CD14-positive monocyte (primary cell): ENCODE data around the gene FLRT3. TPM values are rescaled to one million over a fixed set of nuclear protein-coding genes. Genes with fewer than 3 reads are reported as not detected.

Experiments used
- DNase-seq, 3 donors: peaks; one replicate each; pipeline ENCODE4 v3.0.0-alpha.2; 2011 to 2022
- H2AFZ ChIP-seq: 2 replicates; pipeline ENCODE4 v1.6.0; 2012; ENCODE audit warnings: mild to moderate bottlenecking, low read depth, low read length, inconsistent platforms; ENCODE audit not compliant: insufficient read depth, poor library complexity, severe bottlenecking
- H3K27ac ChIP-seq, 2 donors: 1 replicate in 1 of 2; 2 replicates in 1 of 2; pipeline ENCODE4 v1.5.1; 2012 to 2013; ENCODE audit warnings: low read length in 2 of 2, control low read depth in 1 of 2, inconsistent platforms in 1 of 2, low read depth in 1 of 2, mild to moderate bottlenecking in 1 of 2
- H3K27me3 ChIP-seq, 2 donors: one replicate each; pipeline versions ENCODE4 v1.6.0 to v1.6.1; 2011 to 2013; ENCODE audit warnings: low read length in 2 of 2; ENCODE audit not compliant: control insufficient read depth in 2 of 2, insufficient read depth in 2 of 2
- H3K36me3 ChIP-seq, 2 donors: replicated peaks in 1 of 2; 1 replicate in 1 of 2; 2 replicates in 1 of 2; pipeline versions ENCODE4 v1.5.1 to v1.6.1; 2012 to 2013; ENCODE audit warnings: low read length in 2 of 2, control low read depth in 1 of 2, inconsistent platforms in 1 of 2, mild to moderate bottlenecking in 1 of 2; ENCODE audit not compliant: insufficient read depth in 2 of 2, control insufficient read depth in 1 of 2
- H3K4me1 ChIP-seq, 2 donors: 1 replicate in 1 of 2; 2 replicates in 1 of 2; pipeline versions ENCODE4 v1.5.1 to v1.6.1; 2012 to 2013; ENCODE audit warnings: low read length in 2 of 2, control low read depth in 1 of 2, inconsistent platforms in 1 of 2, mild to moderate bottlenecking in 1 of 2, moderate library complexity in 1 of 2; ENCODE audit not compliant: insufficient read depth in 2 of 2, control insufficient read depth in 1 of 2
- H3K4me2 ChIP-seq: replicated peaks from 2 replicates; pipeline ENCODE3; 2012; ENCODE audit warnings: low read length, moderate library complexity, mild to moderate bottlenecking; ENCODE audit not compliant: poor library complexity, severe bottlenecking; ENCODE audit errors: extremely low read depth
- H3K4me3 ChIP-seq, 3 experiments: fragments of 200-600 bp in 1 of 3; sonication (generic) in 1 of 3; replicated peaks in 1 of 3; 1 replicate in 2 of 3; 2 replicates in 1 of 3; pipeline ENCODE4 v1.5.1; 2011 to 2013; ENCODE audit warnings: low read length in 3 of 3, mild to moderate bottlenecking in 3 of 3, control low read depth in 2 of 3, low read depth in 2 of 3, inconsistent platforms in 1 of 3, moderate library complexity in 1 of 3
- H3K79me2 ChIP-seq: 2 replicates; pipeline ENCODE4 v1.6.0; 2012; ENCODE audit warnings: mild to moderate bottlenecking, control low read depth, inconsistent platforms, low read length, moderate library complexity; ENCODE audit not compliant: insufficient read depth
- H3K9ac ChIP-seq: 2 replicates; pipeline ENCODE4 v1.6.0; 2017; ENCODE audit warnings: low read length, mild to moderate bottlenecking; ENCODE audit not compliant: insufficient read depth, poor library complexity, severe bottlenecking
- H3K9me3 ChIP-seq, 2 donors: replicated peaks in 1 of 2; 1 replicate in 1 of 2; 2 replicates in 1 of 2; pipeline versions ENCODE4 v1.5.1 to v1.6.1; 2012 to 2013; ENCODE audit warnings: low read length in 2 of 2, control low read depth in 1 of 2; ENCODE audit not compliant: control insufficient read depth in 1 of 2, insufficient read depth in 1 of 2
- H4K20me1 ChIP-seq: 2 replicates; pipeline ENCODE4 v1.6.0; 2012; ENCODE audit warnings: mild to moderate bottlenecking, low read length, control low read depth, moderate library complexity; ENCODE audit not compliant: insufficient read depth
- H3K27ac Mint-ChIP-seq, 7 donors: one replicate each; pipeline ENCODE4 v1.8.0; 2020; ENCODE audit warnings: mild to moderate bottlenecking in 7 of 7, mixed read lengths in 7 of 7, moderate library complexity in 6 of 7, inconsistent platforms in 2 of 7
- H3K27me3 Mint-ChIP-seq, 3 donors: one replicate each; pipeline ENCODE4 v1.8.0; 2021 to 2022; ENCODE audit warnings: low read depth in 3 of 3, mild to moderate bottlenecking in 3 of 3, mixed read lengths in 3 of 3, moderate library complexity in 3 of 3, inconsistent platforms in 1 of 3
- H3K36me3 Mint-ChIP-seq, 2 donors: one replicate each; pipeline ENCODE4 v1.8.0; 2020; ENCODE audit warnings: mixed read lengths in 2 of 2, inconsistent platforms in 1 of 2, mild to moderate bottlenecking in 1 of 2
- H3K4me1 Mint-ChIP-seq: one replicate; pipeline ENCODE4 v1.8.0; 2020; ENCODE audit warnings: mild to moderate bottlenecking, mixed read lengths
- H3K4me3 Mint-ChIP-seq, 2 donors: one replicate each; pipeline ENCODE4 v1.8.0; 2020; ENCODE audit warnings: mild to moderate bottlenecking in 2 of 2, mixed read lengths in 2 of 2, moderate library complexity in 1 of 2
- H3K9me3 Mint-ChIP-seq, 7 donors: one replicate each; pipeline ENCODE4 v1.8.0; 2020 to 2022; ENCODE audit warnings: mixed read lengths in 7 of 7, mild to moderate bottlenecking in 6 of 7, moderate library complexity in 6 of 7, inconsistent platforms in 2 of 7
- CTCF ChIP-seq: fragments of 200-600 bp; IDR thresholded peaks from one replicate; pipeline ENCODE4 v1.8.0; 2022; ENCODE audit warnings: antibody characterized with exemption, mild to moderate bottlenecking
- WGBS: methylation state at CpG from one replicate; pipeline ENCODE4 v1.1.5; 2013; ENCODE audit warnings: missing lambda C conversion rate; ENCODE audit not compliant: insufficient coverage; 5-methylcytosine and 5-hydroxymethylcytosine counted together
- intact Hi-C, 2 donors: fragments of 100-400 bp; cut with micrococcal nuclease; formaldehyde crosslinking; loops; one replicate each; pipeline versions ENCODE4 v1.15.0 to v1.15.1; 2023
- polyA plus RNA-seq, 3 donors: library from polyadenylated mRNA; depleted of rRNA in 1 of 3; unstranded in 2 of 3; stranded (reverse) in 1 of 3; fragments of 300-500 nt in 2 of 3; fragments of >200 nt in 1 of 3; fragmentation: Illumina TruSeq in 2 of 3; gene quantifications; 1 replicate in 2 of 3; 2 replicates in 1 of 3; pipeline ENCODE4 v1.2.3, GENCODE V29; 2012 to 2021

Gene FLRT3
- polyA plus RNA-seq, 3 donors: not detected

- H3K79me2 ChIP-seq: no peaks in the 10 kb centered on the region
- Mint-ChIP-seq H3K4me1 (no peaks in the 10 kb centered on the region), H3K9me3 (peaks cover 0 to 11% (median 5%) of the 10 kb centered on the region in 7 donors), H3K27ac (no peak overlapping the region), H3K4me3 (no peak overlapping the region), H3K27me3 (peaks cover 0 to 3% (median 0%) of the 10 kb centered on the region in 3 donors), H3K36me3 (no peaks in the 10 kb centered on the region)
- no peaks in the 10 kb centered on the region for H3K36me3 ChIP-seq
- H3K4me1 ChIP-seq: no peaks in the 10 kb centered on the region
- no peak overlapping the region for H3K4me2 ChIP-seq
- peaks cover 3 to 8% of the 10 kb centered on the region in 2 donors for H3K9me3 ChIP-seq
- H3K9ac ChIP-seq: no peak overlapping the region
- no peak overlapping the region for H3K27ac ChIP-seq
- DNase-seq: no peak
- WGBS: 73% methylated on average over 1 of the region's 1 CpG
- H4K20me1 ChIP-seq: no peaks in the 10 kb centered on the region
- intact Hi-C loops: no loop called here
- H2AFZ ChIP-seq: no peak overlapping the region
- H3K27me3 ChIP-seq: no peaks in the 10 kb centered on the region
- no peak overlapping the region for H3K4me3 ChIP-seq
- TF ChIP-seq CTCF: no peak
Measured at GRCh38 chr20:14355791-14356190, 18.4 kb upstream of the FLRT3 start.

- Histone ChIP-seq H3K4me3 (no peak overlapping the region), H3K9me3 (no peaks in the 10 kb centered on the region), H3K27me3 (no peaks in the 10 kb centered on the region), H3K9ac (no peak overlapping the region), H3K27ac (no peak overlapping the region), H3K4me1 (no peaks in the 10 kb centered on the region), H3K4me2 (no peak overlapping the region), H4K20me1 (no peaks in the 10 kb centered on the region), H3K36me3 (no peaks in the 10 kb centered on the region), H3K79me2 (no peaks in the 10 kb centered on the region), H2AFZ (no peak overlapping the region)
- Mint-ChIP-seq H3K27ac (no peak overlapping the region), H3K27me3 (no peaks in the 10 kb centered on the region), H3K36me3 (no peaks in the 10 kb centered on the region), H3K9me3 (peaks cover 0 to 1% (median 0%) of the 10 kb centered on the region in 7 donors), H3K4me1 (no peaks in the 10 kb centered on the region), H3K4me3 (no peak overlapping the region)
- no CpG with 5 or more reads among the region's 1 CpG for whole genome bisulfite sequencing
- no peak for DNase-seq
- TF ChIP-seq CTCF: no peak
- intact Hi-C loops: no loop called here
Measured at GRCh38 chr20:14344746-14345145, 7.3 kb upstream of the FLRT3 start.
